ENCODE data around the gene GRM8.

The GRM8 gene

GRCh38 chr7:127039541-127039940 is 213.2 kb downstream of the GRM8 start:
- H3K27ac ChIP-seq = no peak overlapping the region
- TF ChIP-seq, protein P1, sequence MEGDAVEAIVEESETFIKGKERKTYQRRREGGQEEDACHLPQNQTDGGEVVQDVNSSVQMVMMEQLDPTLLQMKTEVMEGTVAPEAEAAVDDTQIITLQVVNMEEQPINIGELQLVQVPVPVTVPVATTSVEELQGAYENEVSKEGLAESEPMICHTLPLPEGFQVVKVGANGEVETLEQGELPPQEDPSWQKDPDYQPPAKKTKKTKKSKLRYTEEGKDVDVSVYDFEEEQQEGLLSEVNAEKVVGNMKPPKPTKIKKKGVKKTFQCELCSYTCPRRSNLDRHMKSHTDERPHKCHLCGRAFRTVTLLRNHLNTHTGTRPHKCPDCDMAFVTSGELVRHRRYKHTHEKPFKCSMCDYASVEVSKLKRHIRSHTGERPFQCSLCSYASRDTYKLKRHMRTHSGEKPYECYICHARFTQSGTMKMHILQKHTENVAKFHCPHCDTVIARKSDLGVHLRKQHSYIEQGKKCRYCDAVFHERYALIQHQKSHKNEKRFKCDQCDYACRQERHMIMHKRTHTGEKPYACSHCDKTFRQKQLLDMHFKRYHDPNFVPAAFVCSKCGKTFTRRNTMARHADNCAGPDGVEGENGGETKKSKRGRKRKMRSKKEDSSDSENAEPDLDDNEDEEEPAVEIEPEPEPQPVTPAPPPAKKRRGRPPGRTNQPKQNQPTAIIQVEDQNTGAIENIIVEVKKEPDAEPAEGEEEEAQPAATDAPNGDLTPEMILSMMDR (conservative IDR thresholded peaks at IDR 0.05) = no peak

GRCh38 chr7:127035203-127035849 is 217.4 kb downstream of the GRM8 start:
- no peak overlapping the region for H3K27ac ChIP-seq
- TF ChIP-seq, protein P1 (conservative IDR thresholded peaks at IDR 0.05) = no peak

GRCh38 chr7:127034186-127034806 is 218.4 kb downstream of the GRM8 start:
- no peak overlapping the region for H3K27ac ChIP-seq
- TF ChIP-seq, protein P1 (conservative IDR thresholded peaks at IDR 0.05) = no peak

- no peak overlapping the region for H3K27ac ChIP-seq
- TF ChIP-seq, protein P1 (conservative IDR thresholded peaks at IDR 0.05) = no peak
These were observed 222.9 kb downstream of the GRM8 start for GRCh38 chr7:127029823-127030222.

DNA sequence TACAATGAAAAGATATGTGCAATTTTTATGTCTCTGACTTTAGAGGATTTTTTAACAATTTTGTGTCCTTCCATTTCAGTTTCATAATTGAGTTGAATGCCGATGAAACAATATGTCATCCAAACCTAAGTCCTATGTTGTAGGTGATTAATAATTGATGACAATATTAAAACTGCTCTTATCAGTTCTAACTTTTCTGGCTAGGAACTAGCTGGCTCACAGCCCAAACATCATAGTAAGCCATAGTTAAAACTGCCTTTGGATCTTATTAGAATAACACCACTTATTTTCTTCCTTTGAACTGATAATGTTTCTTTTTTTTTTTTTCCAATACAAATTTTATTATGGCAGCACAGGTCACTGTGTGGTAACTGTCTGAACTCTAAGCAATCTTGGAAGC is 230.9 kb downstream of the GRM8 start:
- TF ChIP-seq, protein P1 (conservative IDR thresholded peaks at IDR 0.05) = no peak
- H3K27ac ChIP-seq = no peak overlapping the region

DNA sequence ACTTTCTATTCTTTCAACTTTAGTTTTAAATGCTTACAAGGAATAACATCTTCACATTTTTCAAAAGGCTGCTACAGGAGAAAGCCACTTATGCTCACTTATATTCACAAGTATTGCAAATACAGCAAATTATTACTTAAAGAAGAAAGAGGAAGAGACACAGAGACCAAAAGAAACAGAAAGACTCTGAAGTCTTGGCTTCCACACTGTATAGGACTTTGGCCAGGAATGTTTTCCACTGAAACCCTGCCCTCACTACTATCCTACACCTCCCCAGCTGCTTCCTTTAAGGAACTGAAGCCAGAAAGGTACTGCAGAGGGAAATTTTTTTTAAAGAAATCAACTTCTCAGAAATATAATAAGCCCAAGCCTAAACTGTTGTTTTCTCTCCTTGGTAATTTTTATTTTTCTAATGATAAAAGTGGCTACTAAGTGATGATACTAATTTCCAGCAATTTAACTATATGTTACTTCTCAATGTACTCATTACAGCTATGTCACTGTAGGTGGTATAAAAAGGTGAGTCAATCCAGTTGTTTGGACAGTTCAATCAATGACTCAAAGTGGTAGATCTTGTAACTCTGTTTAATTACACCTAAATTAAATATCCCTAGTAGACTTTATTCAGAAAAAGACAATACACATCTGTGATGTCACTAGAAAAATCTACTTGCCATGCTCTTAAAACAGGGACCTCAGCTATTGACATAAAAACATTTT is 231.6 kb downstream of the GRM8 start:
- TF ChIP-seq, protein P1 (conservative IDR thresholded peaks at IDR 0.05) = no peak
- H3K27ac ChIP-seq = no peak overlapping the region

GRCh38 chr7:127018889-127019288 is 233.9 kb downstream of the GRM8 start:
- TF ChIP-seq, protein P1 (conservative IDR thresholded peaks at IDR 0.05) = no peak
- no peak overlapping the region for H3K27ac ChIP-seq
